ENCODE measurements around the gene PGAP3. TPM values are rescaled to one million over a fixed set of nuclear protein-coding genes. Genes with fewer than 3 reads are reported as not detected.

PGAP3 gene
- total RNA-seq, 1 donor from 2014 or later, result 10.7 TPM

- peaks cover 21% of the 10 kb centered on the region for H3K4me1 ChIP-seq
- peaks cover 58% of the 10 kb centered on the region for H3K27me3 ChIP-seq (ENCODE audit: low read depth)
- intact Hi-C loops (cut with micrococcal nuclease), result no loop called here
- no peak for TF ChIP-seq CTCF (IDR thresholded peaks at IDR 0.05; ENCODE audit: borderline replicate concordance)
- no peak overlapping the region for H3K27ac ChIP-seq (replicated peaks)
- no peak overlapping the region for H3K4me3 ChIP-seq
- DNase-seq, result no peak
- no peaks in the 10 kb centered on the region for H3K36me3 ChIP-seq
- H3K9me3 ChIP-seq (replicated peaks), result no peaks in the 10 kb centered on the region
These were observed 56.5 kb downstream of the PGAP3 start for GRCh38 chr17:39631403-39631802.

DNA sequence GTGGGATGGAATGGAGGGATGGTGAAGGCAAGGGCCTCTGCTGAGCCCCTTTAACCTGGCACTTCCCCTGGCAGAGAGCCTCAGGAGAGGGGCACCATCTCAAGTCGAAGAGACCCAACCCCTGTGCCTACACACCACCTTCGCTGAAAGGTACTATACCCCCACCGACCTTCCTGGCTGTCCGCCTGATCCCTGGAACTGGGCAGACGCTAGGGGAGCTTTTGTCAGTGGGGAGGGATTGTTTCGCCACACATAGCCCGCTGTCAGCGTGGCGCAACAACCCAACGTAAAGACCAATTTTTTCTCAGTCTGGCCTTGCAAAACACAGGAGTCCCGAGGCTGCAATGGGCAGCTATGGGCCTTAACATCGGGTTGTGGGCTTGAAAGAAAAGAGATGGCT lies 58.0 kb downstream of the PGAP3 start:
- no peaks in the 10 kb centered on the region for H3K36me3 ChIP-seq
- peaks cover 74% of the 10 kb centered on the region for H3K27me3 ChIP-seq (ENCODE audit: low read depth)
- intact Hi-C loops (cut with micrococcal nuclease), result no loop called here
- no peaks in the 10 kb centered on the region for H3K9me3 ChIP-seq (replicated peaks)
- no peak for TF ChIP-seq CTCF (IDR thresholded peaks at IDR 0.05; ENCODE audit: borderline replicate concordance)
- DNase-seq, result no peak
- peaks cover 16% of the 10 kb centered on the region for H3K4me1 ChIP-seq
- no peak overlapping the region for H3K27ac ChIP-seq (replicated peaks)
- no peak overlapping the region for H3K4me3 ChIP-seq

GRCh38 chr17:39629494-39629880 lies 58.4 kb downstream of the PGAP3 start:
- H3K36me3 ChIP-seq, result no peaks in the 10 kb centered on the region
- intact Hi-C loops (cut with micrococcal nuclease), result no loop called here
- TF ChIP-seq CTCF (IDR thresholded peaks at IDR 0.05; ENCODE audit: borderline replicate concordance), result no peak
- H3K4me1 ChIP-seq, result peaks cover 13% of the 10 kb centered on the region
- no peaks in the 10 kb centered on the region for H3K9me3 ChIP-seq (replicated peaks)
- no peak overlapping the region for H3K4me3 ChIP-seq
- no peak for DNase-seq
- no peak overlapping the region for H3K27ac ChIP-seq (replicated peaks)
- peaks cover 78% of the 10 kb centered on the region for H3K27me3 ChIP-seq (ENCODE audit: low read depth)

GRCh38 chr17:39628655-39629493 lies 59.0 kb downstream of the PGAP3 start:
- no peak overlapping the region for H3K4me3 ChIP-seq
- peaks cover 84% of the 10 kb centered on the region for H3K27me3 ChIP-seq (ENCODE audit: low read depth)
- no peaks in the 10 kb centered on the region for H3K9me3 ChIP-seq (replicated peaks)
- no peak for TF ChIP-seq CTCF (IDR thresholded peaks at IDR 0.05; ENCODE audit: borderline replicate concordance)
- no peak overlapping the region for H3K27ac ChIP-seq (replicated peaks)
- H3K36me3 ChIP-seq, result no peaks in the 10 kb centered on the region
- intact Hi-C loops (cut with micrococcal nuclease), result no loop called here
- peaks cover 11% of the 10 kb centered on the region for H3K4me1 ChIP-seq
- no peak for DNase-seq

GRCh38 chr17:39627712-39628516 lies 59.9 kb downstream of the PGAP3 start:
- DNase-seq, result no peak
- peaks cover 19% of the 10 kb centered on the region for H3K4me1 ChIP-seq
- TF ChIP-seq CTCF (IDR thresholded peaks at IDR 0.05; ENCODE audit: borderline replicate concordance), result no peak
- intact Hi-C loops (cut with micrococcal nuclease), result no loop called here
- peak overlapping the region; percentile 61 for H3K4me3 ChIP-seq
- no peaks in the 10 kb centered on the region for H3K36me3 ChIP-seq
- peaks cover 87% of the 10 kb centered on the region for H3K27me3 ChIP-seq (ENCODE audit: low read depth)
- no peaks in the 10 kb centered on the region for H3K9me3 ChIP-seq (replicated peaks)
- no peak overlapping the region for H3K27ac ChIP-seq (replicated peaks)
